NOMO-1 treated with dmso at 0.1 percent for 144 hours (cell line): Measurements from ENCODE around the gene G6PC2.
"Not testable (repeated sequence)": the region's sequence is repeated elsewhere in the genome, so short reads cannot be mapped to it uniquely, and the experiment has no call there.

Source experiments
- DNase-seq: peaks from one replicate; lab custom pipeline; 2025; ENCODE audit not compliant: unreplicated experiment; lab: John Stamatoyannopoulos, UW

G6PC2 gene

GRCh38 chr2:168904358-168904757 lies 3.3 kb downstream of the G6PC2 start:
- no peak for DNase-seq

- no peak for DNase-seq
These were observed 7.0 kb downstream of the G6PC2 start for GRCh38 chr2:168907940-168908662.

DNA sequence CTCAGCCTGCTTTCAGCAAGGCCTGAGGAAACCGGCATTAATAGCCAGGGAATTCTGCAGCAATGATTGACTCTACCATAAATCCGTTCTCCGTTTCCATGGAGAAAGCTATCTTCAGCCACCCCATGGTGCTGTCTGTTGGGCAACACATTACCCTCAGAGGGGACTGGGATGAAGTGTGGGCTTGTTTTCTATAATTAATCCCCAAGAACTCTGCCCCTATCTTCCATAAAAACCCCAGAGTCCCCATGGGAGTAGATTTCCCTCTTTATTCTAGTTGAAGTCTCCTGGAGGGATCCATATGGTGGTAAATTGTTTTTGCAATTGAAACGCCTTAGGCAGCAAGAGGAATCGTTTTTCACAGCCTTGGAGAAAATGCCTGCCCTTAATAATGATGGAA lies 9.2 kb downstream of the G6PC2 start:
- no peak for DNase-seq

- peak; percentile 10 for DNase-seq
These were observed 11.4 kb downstream of the G6PC2 start for GRCh38 chr2:168912466-168912865.

DNA sequence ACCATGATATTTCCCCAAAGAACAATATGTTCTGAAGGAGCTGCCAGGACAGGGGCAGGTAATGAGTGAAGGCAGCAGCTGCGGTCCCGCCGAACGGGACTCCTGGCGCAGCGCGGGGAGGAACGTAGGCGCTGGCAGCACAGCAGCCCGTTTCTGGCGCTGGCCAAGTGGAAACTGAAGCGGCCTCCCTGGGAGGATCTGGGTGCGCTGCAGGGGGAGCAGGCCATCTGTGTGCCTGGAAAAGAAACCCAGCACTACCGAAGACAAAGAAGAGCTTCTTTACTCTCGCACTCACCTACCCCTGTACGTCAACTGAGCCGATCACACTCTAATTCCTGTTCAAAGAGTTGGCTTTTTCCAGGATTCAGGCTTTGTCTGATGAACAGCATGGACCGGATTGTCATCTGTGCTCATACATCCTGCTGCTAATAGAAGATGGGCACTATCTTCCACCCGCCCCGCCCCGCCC lies 11.8 kb downstream of the G6PC2 start:
- peak; percentile 9 for DNase-seq

GRCh38 chr2:168913495-168913894 lies 12.4 kb downstream of the G6PC2 start:
- no peak for DNase-seq

GRCh38 chr2:168915441-168916330 lies 14.6 kb downstream of the G6PC2 start:
- DNase-seq, result no peak

DNA sequence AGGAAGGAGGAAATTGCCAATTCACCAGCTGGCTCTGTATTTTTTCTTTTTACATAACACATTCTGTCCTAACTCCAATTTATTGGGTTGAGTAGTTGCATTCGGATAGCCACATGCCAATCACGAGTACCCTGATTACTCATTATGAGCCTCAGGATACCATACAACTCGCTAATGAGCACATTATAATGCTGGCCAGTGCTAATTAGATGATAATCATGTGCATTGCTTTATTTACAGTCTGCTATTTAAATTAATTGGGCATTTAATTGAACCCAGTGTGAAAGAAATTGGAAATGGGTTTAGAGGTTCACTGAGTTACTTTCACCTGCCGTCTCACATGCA lies 15.2 kb downstream of the G6PC2 start:
- no peak for DNase-seq

DNA sequence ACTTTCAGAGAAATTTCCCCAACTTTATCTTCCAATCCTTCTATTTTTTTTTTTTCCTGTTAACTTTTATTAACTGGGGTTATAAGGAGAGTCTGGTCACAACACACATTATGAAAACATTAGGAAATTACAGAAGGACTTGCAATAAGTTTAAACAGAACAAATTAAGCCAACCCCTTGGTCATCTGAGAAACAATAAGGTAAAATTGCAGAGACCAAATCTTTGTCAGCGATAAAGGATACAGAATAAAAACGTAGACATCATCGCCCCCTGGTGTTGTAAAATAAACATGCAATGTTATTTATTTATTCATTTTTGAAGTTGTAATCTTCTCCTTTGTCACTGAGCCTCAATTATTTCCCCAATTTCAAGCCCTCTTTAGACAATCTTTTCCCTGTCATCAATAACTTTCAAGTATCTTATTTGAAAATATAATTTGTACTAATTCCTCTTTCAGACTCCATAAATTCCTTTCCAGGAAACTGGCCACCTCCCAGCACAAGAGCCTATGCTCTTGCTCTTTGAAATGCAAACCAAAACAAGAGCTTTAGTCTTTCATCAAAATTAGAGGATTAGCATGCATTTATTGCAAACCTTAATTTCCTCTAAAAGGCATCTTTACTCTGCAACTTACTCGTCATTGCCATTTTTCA lies 19.5 kb downstream of the G6PC2 start:
- no peak for DNase-seq

- DNase-seq, result no peak
These were observed 25.7 kb downstream of the G6PC2 start for GRCh38 chr2:168926621-168927386.

- no peak for DNase-seq
These were observed 27.2 kb downstream of the G6PC2 start for GRCh38 chr2:168928113-168928831.

- no peak for DNase-seq
These were observed 27.9 kb downstream of the G6PC2 start for GRCh38 chr2:168929031-168929430.

- no peak for DNase-seq
These were observed 29.2 kb downstream of the G6PC2 start for GRCh38 chr2:168930242-168930641.

GRCh38 chr2:168932174-168932573 lies 31.1 kb downstream of the G6PC2 start:
- DNase-seq, result not testable (repeated sequence)

DNA sequence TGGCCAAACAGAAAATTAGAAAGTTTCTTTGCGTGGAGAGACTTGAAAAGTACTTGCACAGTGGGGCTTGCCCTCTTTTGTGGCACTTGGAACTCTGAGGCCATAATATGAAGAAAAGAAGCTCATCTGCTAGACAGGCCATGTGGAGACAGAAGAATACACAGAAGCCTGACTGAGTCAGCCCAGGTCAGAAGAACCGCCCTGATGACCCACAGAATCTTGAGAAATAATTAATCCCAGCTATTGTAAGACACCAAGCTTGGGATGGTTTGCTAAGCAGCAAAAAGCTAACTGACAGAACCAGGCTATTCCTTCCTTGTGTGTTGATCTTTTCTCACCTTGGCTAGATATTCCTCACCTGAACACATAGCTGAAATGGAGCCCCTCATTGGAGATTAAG lies 33.7 kb downstream of the G6PC2 start:
- DNase-seq, result no peak

GRCh38 chr2:168935810-168936581 lies 34.9 kb downstream of the G6PC2 start:
- no peak for DNase-seq

DNA sequence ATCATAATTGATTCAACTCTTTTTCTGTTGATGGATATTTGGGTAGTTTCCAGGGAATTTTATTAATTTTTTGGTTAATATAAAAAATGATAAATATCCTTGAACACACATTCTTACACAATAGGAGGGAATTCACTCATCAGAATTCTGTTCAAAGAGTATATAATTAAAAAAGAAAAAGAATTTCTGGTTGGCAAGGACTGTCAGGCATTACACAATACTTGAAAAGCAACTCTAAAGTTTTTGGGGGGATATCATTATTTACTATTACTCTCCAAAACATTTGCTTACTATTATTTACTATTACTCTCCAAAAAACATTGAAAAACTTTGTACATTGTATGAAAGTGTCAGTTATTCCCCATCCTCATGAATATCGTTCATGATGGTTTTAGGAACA lies 38.0 kb downstream of the G6PC2 start:
- DNase-seq, result no peak

GRCh38 chr2:168939918-168940317 lies 38.8 kb downstream of the G6PC2 start:
- DNase-seq, result no peak

- DNase-seq, result no peak
These were observed 40.2 kb downstream of the G6PC2 start for GRCh38 chr2:168941297-168941696.

DNA sequence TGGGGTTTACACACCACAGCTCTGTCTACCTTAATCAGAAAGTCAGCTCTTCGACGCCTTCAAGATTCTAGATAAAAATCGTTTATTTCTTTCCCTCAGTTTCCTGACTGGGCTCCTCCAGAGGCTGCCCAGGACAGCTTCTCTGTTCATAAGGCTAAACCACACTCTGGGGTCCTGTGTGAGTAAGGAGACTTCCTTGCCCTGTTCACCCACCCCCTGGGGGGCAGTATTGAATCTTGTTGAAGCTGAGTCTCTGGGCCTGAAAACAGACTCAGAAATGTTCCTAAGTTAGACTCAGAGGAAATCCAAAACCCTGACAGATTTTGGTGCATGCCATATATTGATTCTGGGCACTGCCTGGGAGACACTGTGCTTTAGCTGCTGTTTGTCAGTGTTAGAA lies 43.0 kb downstream of the G6PC2 start:
- DNase-seq, result no peak
